Measurements from ENCODE around the gene HDDC3. TPM values are rescaled to one million over a fixed set of nuclear protein-coding genes. Genes with fewer than 3 reads are reported as not detected.
"Not testable (repeated sequence)": the region's sequence is repeated elsewhere in the genome, so short reads cannot be mapped to it uniquely, and the experiment has no call there.

HDDC3 gene
- total RNA-seq, 4 donors from 2014 or later = 5.1 to 7.9 (median 6.0) TPM

GRCh38 chr15:90930861-90931574 is 1.3 kb downstream of the HDDC3 start:
- H3K36me3 ChIP-seq = no peaks in the 10 kb centered on the region
- no peaks in the 10 kb centered on the region for H3K9me3 ChIP-seq
- peaks cover 34 to 63% (median 55%) of the 10 kb centered on the region in 4 donors for H3K4me1 ChIP-seq
- DNase-seq (ENCODE audit: extremely low spot score) = no peak
- H3K27ac ChIP-seq (replicated peaks in 1 of 4) = peak overlapping the region; percentile 86 to 94 (median 88)
- 67% methylated on average over 15 of the region's 15 CpGs for WGBS
- TF ChIP-seq EP300 (IDR thresholded peaks at IDR 0.05) (no peak), CTCF (IDR thresholded peaks at IDR 0.05) (no peak), POLR2AphosphoS5 (IDR thresholded peaks at IDR 0.05) (no peak), POLR2A (IDR thresholded peaks at IDR 0.05; ENCODE audit: low read depth) (no peak)
- peak overlapping the region; percentile 63 to 67 (median 63) for H3K4me3 ChIP-seq
- H3K27me3 ChIP-seq = no peaks in the 10 kb centered on the region
- intact Hi-C loops (cut with DNase I) = no loop called here

GRCh38 chr15:90929246-90930019 is 2.9 kb downstream of the HDDC3 start:
- intact Hi-C loops (cut with DNase I) = no loop called here
- 60% methylated on average over 21 of the region's 21 CpGs for WGBS
- H3K27ac ChIP-seq (replicated peaks in 1 of 4) = peak overlapping the region; percentile 86 to 94 (median 88)
- TF ChIP-seq POLR2AphosphoS5 (IDR thresholded peaks at IDR 0.05) = no peak
- TF ChIP-seq EP300 (IDR thresholded peaks at IDR 0.05) = no peak
- TF ChIP-seq CTCF (IDR thresholded peaks at IDR 0.05) = no peak
- no peak for TF ChIP-seq POLR2A (IDR thresholded peaks at IDR 0.05; ENCODE audit: low read depth)
- H3K4me3 ChIP-seq = peak overlapping the region; percentile 63 to 67 (median 63)
- peaks cover 24 to 50% (median 43%) of the 10 kb centered on the region in 4 donors for H3K4me1 ChIP-seq
- H3K27me3 ChIP-seq = no peaks in the 10 kb centered on the region
- H3K9me3 ChIP-seq = no peaks in the 10 kb centered on the region
- no peak for DNase-seq (ENCODE audit: extremely low spot score)
- H3K36me3 ChIP-seq = no peaks in the 10 kb centered on the region

GRCh38 chr15:90928106-90928505 is 4.2 kb downstream of the HDDC3 start:
- H3K27ac ChIP-seq (replicated peaks in 1 of 4); DNase-seq (ENCODE audit: extremely low spot score); H3K27me3 ChIP-seq; H3K4me3 ChIP-seq; H3K9me3 ChIP-seq; intact Hi-C loops (cut with DNase I); H3K36me3 ChIP-seq: not testable (repeated sequence)
- WGBS = 85% methylated on average over 7 of the region's 7 CpGs
- H3K4me1 ChIP-seq = peaks cover 23 to 37% (median 33%) of the 10 kb centered on the region in 4 donors

GRCh38 chr15:90926766-90927165 is 5.6 kb downstream of the HDDC3 start:
- DNase-seq (ENCODE audit: extremely low spot score); H3K9me3 ChIP-seq; H3K27ac ChIP-seq (replicated peaks in 1 of 4); H3K4me3 ChIP-seq; intact Hi-C loops (cut with DNase I); H3K27me3 ChIP-seq; H3K36me3 ChIP-seq: not testable (repeated sequence)
- 91% methylated on average over 10 of the region's 10 CpGs for WGBS
- H3K4me1 ChIP-seq = peaks cover 15 to 24% (median 23%) of the 10 kb centered on the region in 4 donors

GRCh38 chr15:90924375-90924774 is 8.0 kb downstream of the HDDC3 start:
- no peaks in the 10 kb centered on the region for H3K27me3 ChIP-seq
- WGBS = 94% methylated on average over 5 of the region's 5 CpGs
- no peak for TF ChIP-seq POLR2AphosphoS5 (IDR thresholded peaks at IDR 0.05)
- TF ChIP-seq POLR2A (IDR thresholded peaks at IDR 0.05; ENCODE audit: low read depth) = no peak
- TF ChIP-seq EP300 (IDR thresholded peaks at IDR 0.05) = no peak
- no peak for TF ChIP-seq CTCF (IDR thresholded peaks at IDR 0.05)
- peaks cover 0 to 4% (median 3%) of the 10 kb centered on the region in 4 donors for H3K4me1 ChIP-seq
- no peaks in the 10 kb centered on the region for H3K9me3 ChIP-seq
- no peak for DNase-seq (ENCODE audit: extremely low spot score)
- H3K27ac ChIP-seq (replicated peaks in 1 of 4) = no peak overlapping the region
- H3K4me3 ChIP-seq = no peak overlapping the region
- intact Hi-C loops (cut with DNase I) = no loop called here
- peaks cover 12 to 27% (median 22%) of the 10 kb centered on the region in 4 donors for H3K36me3 ChIP-seq

- intact Hi-C loops (cut with DNase I) = not testable (repeated sequence)
- 89% methylated on average over 7 of the region's 7 CpGs for WGBS
Measured at GRCh38 chr15:90922712-90923322, 9.5 kb downstream of the HDDC3 start.

More at GRCh38 chr15:90922712-90923322, 9.5 kb downstream of the HDDC3 start:
- not testable (repeated sequence) for DNase-seq (ENCODE audit: extremely low spot score); H3K27ac ChIP-seq (replicated peaks in 1 of 4); H3K9me3 ChIP-seq; H3K4me3 ChIP-seq; H3K27me3 ChIP-seq; H3K4me1 ChIP-seq
- peaks cover 27 to 43% (median 37%) of the 10 kb centered on the region in 4 donors for H3K36me3 ChIP-seq

All from esophagus muscularis mucosa (tissue), 4 donors.